H9 (cell line): ENCODE results near the gene SYNE2. TPM values are rescaled to one million over a fixed set of nuclear protein-coding genes. Genes with fewer than 3 reads are reported as not detected.

ENCODE experiments used
- DNase-seq: peaks from one replicate; pipeline ENCODE4 v3.0.0-alpha.2; 2017
- H2AFZ ChIP-seq: one replicate; pipeline ENCODE4 v1.6.1; 2013; ENCODE audit warnings: mild to moderate bottlenecking, low read length, control low read depth, moderate library complexity
- H2AK5ac ChIP-seq: 2 replicates; pipeline ENCODE4 v1.6.1; 2013; ENCODE audit warnings: low read length, control low read depth, mixed read lengths; ENCODE audit not compliant: insufficient read length
- H2BK120ac ChIP-seq: one replicate; pipeline ENCODE4 v1.6.1; 2013; ENCODE audit warnings: low read depth, mild to moderate bottlenecking, low read length, control low read depth, inconsistent platforms; ENCODE audit not compliant: poor library complexity, severe bottlenecking
- H2BK12ac ChIP-seq: 2 replicates; pipeline ENCODE4 v1.6.1; 2013; ENCODE audit warnings: low read length, control low read depth, mixed read lengths, low read depth; ENCODE audit not compliant: insufficient read length
- H2BK15ac ChIP-seq: 2 replicates; pipeline ENCODE4 v1.6.1; 2013; ENCODE audit warnings: low read depth, low read length, control low read depth
- H2BK20ac ChIP-seq: one replicate; pipeline ENCODE4 v1.6.1; 2013; ENCODE audit warnings: low read depth, mild to moderate bottlenecking, low read length, control low read depth, inconsistent platforms; ENCODE audit not compliant: poor library complexity, severe bottlenecking
- H2BK5ac ChIP-seq: 2 replicates; pipeline ENCODE4 v1.6.1; 2013; ENCODE audit warnings: low read length, control low read depth, mixed read lengths; ENCODE audit not compliant: insufficient read length
- H3K14ac ChIP-seq: 2 replicates; pipeline ENCODE4 v1.6.1; 2013; ENCODE audit warnings: low read length, control low read depth; ENCODE audit not compliant: insufficient read depth
- H3K18ac ChIP-seq: 2 replicates; pipeline ENCODE4 v1.6.1; 2013; ENCODE audit warnings: low read depth, mild to moderate bottlenecking, mixed read lengths, low read length, control low read depth; ENCODE audit not compliant: insufficient read length
- H3K23ac ChIP-seq: 2 replicates; pipeline ENCODE4 v1.6.1; 2013; ENCODE audit warnings: low read length, control low read depth, mixed read lengths, low read depth; ENCODE audit not compliant: insufficient read length
- H3K23me2 ChIP-seq: 2 replicates; pipeline ENCODE4 v1.6.1; 2013; ENCODE audit warnings: low read depth, mild to moderate bottlenecking, mixed read lengths, low read length, control low read depth; ENCODE audit not compliant: insufficient read length, poor library complexity, severe bottlenecking
- H3K27ac ChIP-seq: 2 replicates; pipeline ENCODE4 v1.5.1; 2013; ENCODE audit warnings: low read length, control low read depth, mixed read lengths, low read depth; ENCODE audit not compliant: insufficient read length
- H3K27me3 ChIP-seq: 2 replicates; pipeline ENCODE4 v1.6.1; 2013; ENCODE audit warnings: low read length, control low read depth, inconsistent platforms; ENCODE audit not compliant: insufficient read depth
- H3K4ac ChIP-seq: 2 replicates; pipeline ENCODE4 v1.6.1; 2013; ENCODE audit warnings: low read depth, mild to moderate bottlenecking, control low read depth, inconsistent platforms, low read length, moderate library complexity
- H3K4me1 ChIP-seq: 2 replicates; pipeline ENCODE4 v1.6.1; 2013; ENCODE audit warnings: low read length, control low read depth, inconsistent platforms; ENCODE audit not compliant: insufficient read depth
- H3K4me2 ChIP-seq: 2 replicates; pipeline ENCODE4 v1.6.1; 2013; ENCODE audit warnings: low read length, control low read depth, mixed read lengths; ENCODE audit not compliant: insufficient read length, insufficient read depth
- H3K56ac ChIP-seq: 2 replicates; pipeline ENCODE4 v1.6.1; 2013; ENCODE audit warnings: low read depth, mild to moderate bottlenecking, mixed read lengths, low read length, control low read depth; ENCODE audit not compliant: insufficient read length
- H3K79me1 ChIP-seq: 2 replicates; pipeline ENCODE4 v1.6.1; 2013; ENCODE audit warnings: low read depth, mild to moderate bottlenecking, moderate library complexity, low read length, control low read depth, inconsistent platforms; ENCODE audit not compliant: insufficient read depth, poor library complexity, severe bottlenecking
- H3K79me2 ChIP-seq: 2 replicates; pipeline ENCODE4 v1.6.1; 2013; ENCODE audit warnings: low read length, control low read depth, inconsistent platforms; ENCODE audit not compliant: insufficient read depth
- H3K9ac ChIP-seq: 2 replicates; pipeline ENCODE4 v1.6.1; 2013; ENCODE audit warnings: low read length, control low read depth, mixed read lengths; ENCODE audit not compliant: insufficient read length; ENCODE audit errors: extremely low read depth
- H3K9me3 ChIP-seq: one replicate; pipeline ENCODE4 v1.6.1; 2013; ENCODE audit warnings: low read depth, low read length, inconsistent platforms; ENCODE audit not compliant: control insufficient read depth
- H3T11ph ChIP-seq: one replicate; pipeline ENCODE4 v1.6.1; 2013; ENCODE audit warnings: mild to moderate bottlenecking, low read length, control low read depth, inconsistent platforms
- H4K20me1 ChIP-seq: one replicate; pipeline ENCODE4 v1.6.1; 2013; ENCODE audit not compliant: control insufficient read depth, insufficient read length, insufficient read depth
- H4K5ac ChIP-seq: 2 replicates; pipeline ENCODE4 v1.6.1; 2013; ENCODE audit warnings: low read depth, mild to moderate bottlenecking, mixed read lengths, low read length, control low read depth; ENCODE audit not compliant: insufficient read length
- H4K8ac ChIP-seq: replicated peaks from 2 replicates; pipeline ENCODE4 v1.6.1; 2013; ENCODE audit warnings: low read length, control low read depth, mixed read lengths, low read depth; ENCODE audit not compliant: insufficient read length
- H4K91ac ChIP-seq: 2 replicates; pipeline ENCODE4 v1.6.1; 2013; ENCODE audit warnings: low read depth, mild to moderate bottlenecking, moderate library complexity, mixed read lengths, low read length, control low read depth; ENCODE audit not compliant: insufficient read length
- H3K27ac Mint-ChIP-seq, 3 experiments: 2 replicates in 2 of 3; 3 replicates in 1 of 3; pipeline ENCODE4 v1.8.0; 2020 to 2021; ENCODE audit warnings: mixed read lengths in 3 of 3, mild to moderate bottlenecking in 1 of 3, moderate library complexity in 1 of 3
- H3K27me3 Mint-ChIP-seq: 2 replicates; pipeline ENCODE4 v1.8.0; 2021; ENCODE audit warnings: low read depth, mild to moderate bottlenecking, moderate library complexity, mixed read lengths
- H3K36me3 Mint-ChIP-seq, 3 experiments: 2 replicates in 2 of 3; 3 replicates in 1 of 3; pipeline ENCODE4 v1.8.0; 2020 to 2021; ENCODE audit warnings: low read depth in 3 of 3, mixed read lengths in 3 of 3; ENCODE audit not compliant: insufficient read depth in 1 of 3
- H3K4me1 Mint-ChIP-seq, 2 experiments: 2 replicates each; pipeline ENCODE4 v1.8.0; 2020; ENCODE audit warnings: mixed read lengths in 2 of 2
- H3K4me3 Mint-ChIP-seq, 2 experiments: 2 replicates in 1 of 2; 3 replicates in 1 of 2; pipeline ENCODE4 v1.8.0; 2020 to 2021; ENCODE audit warnings: mild to moderate bottlenecking in 2 of 2, mixed read lengths in 2 of 2, moderate library complexity in 1 of 2
- H3K9me3 Mint-ChIP-seq, 2 experiments: 2 replicates in 1 of 2; 3 replicates in 1 of 2; pipeline ENCODE4 v1.8.0; 2020; ENCODE audit warnings: mild to moderate bottlenecking in 2 of 2, mixed read lengths in 2 of 2, moderate library complexity in 1 of 2
- CTCF ChIP-seq: fragments of 200-600 bp; sonication (generic); conservative IDR thresholded peaks from 3 replicates; pipeline ENCODE4 v1.8.0; 2021; ENCODE audit warnings: antibody characterized with exemption, mild to moderate bottlenecking
- WGBS: extraction: QIAGEN DNeasy Blood & Tissue Kit; methylation state at CpG from one replicate; pipeline ENCODE4 v1.1.7; 2013; ENCODE audit warnings: missing lambda C conversion rate, low lambda C conversion rate, mixed read lengths; ENCODE audit not compliant: insufficient read length; ENCODE audit errors: extremely low coverage; 5-methylcytosine and 5-hydroxymethylcytosine counted together
- total RNA-seq: library from RNA; stranded (reverse); gene quantifications from 2 replicates; pipeline ENCODE4 v1.2.1, GENCODE V29; 2021

Gene SYNE2
- total RNA-seq, 1 experiment from 2014 or later: 43.3 TPM

GRCh38 chr14:64082837-64083236, 230.0 kb downstream of the SYNE2 start:
- peak overlapping the region in 2 of 3 experiments; percentile 49 to 70; a peak in 3 of 7 replicates for H3K27ac Mint-ChIP-seq
- Histone ChIP-seq H3K18ac (no peak overlapping the region), H2BK20ac (no peak overlapping the region), H4K8ac (no peak overlapping the region), H3T11ph (no peak overlapping the region), H2BK5ac (no peak overlapping the region), H3K14ac (no peak overlapping the region), H4K20me1 (no peaks in the 10 kb centered on the region), H4K91ac (no peak overlapping the region), H2BK15ac (no peak overlapping the region), H3K56ac (no peak overlapping the region), H4K5ac (no peak overlapping the region), H3K4me1 (no peaks in the 10 kb centered on the region), H2AK5ac (no peak overlapping the region), H3K23ac (no peak overlapping the region), H2BK120ac (no peak overlapping the region), H3K9ac (no peak overlapping the region), H3K79me2 (no peaks in the 10 kb centered on the region), H3K27me3 (no peaks in the 10 kb centered on the region), H3K9me3 (no peaks in the 10 kb centered on the region), H3K79me1 (no peaks in the 10 kb centered on the region), H3K27ac (no peak overlapping the region), H3K23me2 (no peaks in the 10 kb centered on the region), H3K4ac (no peak overlapping the region), H3K4me2 (no peak overlapping the region), H2BK12ac (no peak overlapping the region), H2AFZ (no peak overlapping the region)
- H3K27me3 Mint-ChIP-seq: no peaks in the 10 kb centered on the region
- no peak overlapping the region for H3K4me3 Mint-ChIP-seq
- no peaks in the 10 kb centered on the region for H3K9me3 Mint-ChIP-seq
- TF ChIP-seq CTCF: no peak
- peaks cover 12 to 34% (median 17%) of the 10 kb centered on the region in 3 experiments; a peak in 6 of 7 replicates for H3K36me3 Mint-ChIP-seq
- H3K4me1 Mint-ChIP-seq: no peaks in the 10 kb centered on the region
- no peak for DNase-seq
- whole genome bisulfite sequencing: no CpG with 5 or more reads among the region's 7 CpGs
